ENCODE results near the gene PLEKHG2. TPM values are rescaled to one million over a fixed set of nuclear protein-coding genes. Genes with fewer than 3 reads are reported as not detected.

The PLEKHG2 gene
- total and polyA plus RNA-seq, 2 donors: 28.9 to 30.5 TPM

- Histone ChIP-seq H3K4me1 (ENCODE audit: insufficient read depth) (no peaks in the 10 kb centered on the region), H3K4me3 (ENCODE audit: low read depth, low read length) (no peak overlapping the region), H3K36me3 (ENCODE audit: insufficient read depth) (peaks cover 7% of the 10 kb centered on the region), H3K27ac (ENCODE audit: low read depth) (no peak overlapping the region)
- DNase-seq (ENCODE audit: extremely low spot score): no peak
- 94% methylated on average over 17 of the region's 17 CpGs for WGBS
Observed at GRCh38 chr19:39380521-39381502, 31.7 kb upstream of the PLEKHG2 start.

GRCh38 chr19:39381910-39382611 is 30.4 kb upstream of the PLEKHG2 start:
- WGBS: 81% methylated on average over 10 of the region's 10 CpGs
- H3K27ac ChIP-seq (ENCODE audit: low read depth): no peak overlapping the region
- no peaks in the 10 kb centered on the region for H3K4me1 ChIP-seq (ENCODE audit: insufficient read depth)
- no peak for DNase-seq (ENCODE audit: extremely low spot score)
- H3K4me3 ChIP-seq (ENCODE audit: low read depth, low read length): no peak overlapping the region
- peaks cover 7% of the 10 kb centered on the region for H3K36me3 ChIP-seq (ENCODE audit: insufficient read depth)

DNA sequence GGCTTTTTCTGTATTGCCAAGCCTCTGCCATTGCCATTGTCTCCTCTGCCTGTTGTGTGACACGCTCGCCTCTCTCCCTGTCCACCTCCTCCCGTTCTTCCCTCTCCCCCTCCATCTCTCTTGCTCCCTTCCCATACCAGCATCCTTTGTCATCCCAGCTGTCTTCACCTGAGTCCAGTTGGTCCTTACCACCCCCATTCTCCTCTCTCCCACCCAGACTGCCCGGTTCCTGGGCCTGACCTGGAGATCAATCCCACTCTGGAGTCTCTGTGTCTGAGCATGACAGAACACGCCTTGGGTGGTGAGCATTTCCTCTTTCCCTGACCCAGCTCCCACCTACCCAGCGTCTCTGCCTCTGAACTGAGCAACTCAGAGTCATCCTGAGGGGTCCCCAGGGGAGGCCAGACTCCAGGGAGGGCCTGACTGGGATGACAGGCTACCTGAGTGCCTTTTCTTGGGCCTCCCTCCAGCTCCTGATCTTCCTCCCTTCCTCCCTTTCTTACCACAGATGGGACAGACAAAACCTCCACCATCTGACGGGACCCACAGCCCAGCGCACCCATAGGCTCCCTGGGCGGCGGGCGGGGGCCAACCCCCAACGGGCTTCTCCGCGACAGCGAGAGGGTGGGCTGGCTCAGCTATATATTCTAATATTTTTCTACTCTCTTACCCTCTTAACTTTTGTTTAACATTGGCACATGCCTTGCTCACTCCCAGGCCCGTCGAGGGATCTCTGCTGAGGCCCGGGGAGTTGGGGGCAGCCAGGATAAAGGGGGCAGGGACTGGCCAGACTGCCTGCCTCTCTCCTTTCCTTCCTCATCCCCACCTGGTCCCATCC is 29.3 kb upstream of the PLEKHG2 start:
- Histone ChIP-seq H3K36me3 (ENCODE audit: insufficient read depth) (peaks cover 1% of the 10 kb centered on the region), H3K27ac (ENCODE audit: low read depth) (no peak overlapping the region), H3K4me1 (ENCODE audit: insufficient read depth) (no peaks in the 10 kb centered on the region), H3K4me3 (ENCODE audit: low read depth, low read length) (no peak overlapping the region)
- no peak for DNase-seq (ENCODE audit: extremely low spot score)
- WGBS: 87% methylated on average over 18 of the region's 18 CpGs

GRCh38 chr19:39384839-39385568 is 27.5 kb upstream of the PLEKHG2 start:
- no peak overlapping the region for H3K4me3 ChIP-seq (ENCODE audit: low read depth, low read length)
- no peaks in the 10 kb centered on the region for H3K36me3 ChIP-seq (ENCODE audit: insufficient read depth)
- H3K4me1 ChIP-seq (ENCODE audit: insufficient read depth): no peaks in the 10 kb centered on the region
- WGBS: 60% methylated on average over 9 of the region's 9 CpGs
- DNase-seq (ENCODE audit: extremely low spot score): no peak
- H3K27ac ChIP-seq (ENCODE audit: low read depth): no peak overlapping the region

- DNase-seq (ENCODE audit: extremely low spot score): no peak
- Histone ChIP-seq H3K4me3 (ENCODE audit: low read depth, low read length) (no peak overlapping the region), H3K36me3 (ENCODE audit: insufficient read depth) (no peaks in the 10 kb centered on the region), H3K27ac (ENCODE audit: low read depth) (no peak overlapping the region), H3K4me1 (ENCODE audit: insufficient read depth) (no peaks in the 10 kb centered on the region)
- WGBS: 79% methylated on average over 20 of the region's 20 CpGs
Observed at GRCh38 chr19:39385629-39386411, 26.6 kb upstream of the PLEKHG2 start.

DNA sequence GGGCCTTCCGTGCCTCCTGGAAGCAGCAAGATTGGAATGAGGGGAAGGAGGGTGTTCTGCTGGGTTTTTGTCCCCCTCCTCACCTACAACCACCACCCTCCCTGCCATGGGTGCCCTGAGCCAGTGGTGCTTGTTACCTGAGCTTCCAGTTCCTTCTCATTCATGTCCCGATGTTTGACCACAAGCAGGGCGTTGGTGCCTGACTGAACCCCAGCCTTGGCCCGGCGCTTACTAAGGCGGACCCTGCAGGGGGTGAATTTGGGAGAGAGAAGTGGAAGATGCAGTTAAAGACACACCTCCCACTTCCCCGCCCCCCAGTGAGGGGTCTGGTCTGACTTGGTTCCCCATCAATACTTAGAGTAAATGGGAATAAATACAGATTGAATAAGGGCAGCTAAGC is 25.9 kb upstream of the PLEKHG2 start:
- WGBS: 82% methylated on average over 7 of the region's 7 CpGs

DNA sequence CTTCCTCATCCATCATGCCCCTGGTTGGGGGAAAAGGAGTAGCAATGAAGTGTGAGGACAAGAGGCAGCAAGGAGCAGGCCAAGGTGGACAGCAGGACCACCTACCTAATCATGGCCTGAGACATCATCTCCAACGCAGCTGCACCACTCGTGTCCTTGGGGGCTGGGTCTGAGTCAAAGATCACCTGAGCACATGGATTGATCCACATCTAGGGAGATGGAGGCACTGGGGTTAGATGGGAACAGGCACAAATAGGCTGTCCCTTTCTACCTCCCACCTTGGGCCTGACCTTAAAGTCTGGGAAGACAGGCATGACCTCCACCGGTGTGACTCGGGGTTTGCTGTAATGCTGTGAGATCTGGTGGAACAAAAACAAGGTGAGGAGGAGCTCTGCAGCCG is 23.8 kb upstream of the PLEKHG2 start:
- WGBS: 91% methylated on average over 5 of the region's 5 CpGs
- H3K4me3 ChIP-seq (ENCODE audit: low read depth, low read length): no peak overlapping the region
- H3K4me1 ChIP-seq (ENCODE audit: insufficient read depth): no peaks in the 10 kb centered on the region
- H3K27ac ChIP-seq (ENCODE audit: low read depth): no peak overlapping the region
- DNase-seq (ENCODE audit: extremely low spot score): no peak
- H3K36me3 ChIP-seq (ENCODE audit: insufficient read depth): no peaks in the 10 kb centered on the region

More for the DNA sequence above, 25.9 kb upstream of the PLEKHG2 start:
- DNase-seq (ENCODE audit: extremely low spot score): no peak
- Histone ChIP-seq H3K27ac (ENCODE audit: low read depth) (no peak overlapping the region), H3K4me1 (ENCODE audit: insufficient read depth) (no peaks in the 10 kb centered on the region), H3K4me3 (ENCODE audit: low read depth, low read length) (no peak overlapping the region), H3K36me3 (ENCODE audit: insufficient read depth) (no peaks in the 10 kb centered on the region)

- H3K4me1 ChIP-seq (ENCODE audit: insufficient read depth): no peaks in the 10 kb centered on the region
Observed at GRCh38 chr19:39389631-39390414, 22.6 kb upstream of the PLEKHG2 start.

DNA sequence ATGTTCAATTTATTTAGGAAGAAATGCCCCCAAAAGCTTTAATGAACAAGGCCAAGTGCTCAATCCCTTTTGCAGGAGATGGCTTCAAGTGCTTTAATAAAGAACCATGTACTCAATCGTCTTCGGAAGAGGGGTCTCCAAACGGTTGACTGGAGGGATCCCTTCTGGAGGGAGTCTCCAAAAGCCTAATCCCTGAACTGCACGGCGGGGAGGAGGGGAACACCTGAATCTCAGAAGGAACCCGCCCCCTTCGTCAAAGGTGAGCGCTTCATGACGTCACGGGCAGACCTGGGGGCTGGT is 22.1 kb upstream of the PLEKHG2 start:
- WGBS: under 1% methylated on average over 10 of the region's 10 CpGs
- peak; percentile 62 for DNase-seq (ENCODE audit: extremely low spot score)
- Histone ChIP-seq H3K4me1 (ENCODE audit: insufficient read depth) (no peaks in the 10 kb centered on the region), H3K27ac (ENCODE audit: low read depth) (peak overlapping the region; percentile 96), H3K4me3 (ENCODE audit: low read depth, low read length) (peak overlapping the region; percentile 61), H3K36me3 (ENCODE audit: insufficient read depth) (no peaks in the 10 kb centered on the region)

More at GRCh38 chr19:39389631-39390414, 22.6 kb upstream of the PLEKHG2 start:
- Histone ChIP-seq H3K4me3 (ENCODE audit: low read depth, low read length) (peak overlapping the region; percentile 61), H3K27ac (ENCODE audit: low read depth) (peak overlapping the region; percentile 96), H3K36me3 (ENCODE audit: insufficient read depth) (no peaks in the 10 kb centered on the region)
- 68% methylated on average over 13 of the region's 13 CpGs for WGBS
- no peak for DNase-seq (ENCODE audit: extremely low spot score)

DNA sequence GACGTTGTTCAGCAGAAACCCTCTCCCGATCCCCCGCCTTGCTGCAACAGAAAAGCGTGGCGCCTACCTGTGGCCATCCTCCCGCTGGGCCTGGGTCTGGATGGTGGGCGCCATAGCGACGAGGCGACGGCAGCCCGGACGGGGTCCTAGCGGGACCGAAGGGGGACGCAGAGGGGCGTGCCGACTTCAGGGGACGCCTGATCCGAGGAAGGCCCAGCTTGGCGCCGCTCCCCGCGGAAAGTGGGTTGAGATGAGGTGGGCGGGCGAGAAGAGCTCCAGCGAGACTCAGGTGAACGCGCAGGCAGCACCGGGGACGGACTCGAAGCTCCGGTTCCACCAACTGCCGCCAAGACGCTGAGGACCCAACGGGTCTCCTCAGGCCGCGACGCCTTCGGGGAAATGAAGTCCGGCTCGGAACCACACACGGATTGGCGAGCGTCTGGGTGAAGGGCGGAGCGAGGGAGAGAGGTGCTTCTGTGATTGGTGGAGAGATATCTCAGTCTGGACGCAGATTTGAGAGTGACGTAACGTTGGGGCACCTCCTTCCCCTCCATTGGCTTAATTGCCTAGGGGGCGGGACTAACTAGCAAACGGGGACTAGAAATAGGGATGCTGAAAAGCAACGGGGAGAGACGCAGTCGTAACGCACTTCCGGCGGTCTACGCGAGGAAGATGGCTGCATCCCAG is 21.6 kb upstream of the PLEKHG2 start, which contains the start of the genes MED29 and PAF1:
Gene MED29, plus strand, starts transcription at position 628 of the 687 bp plus-strand sequence. Its CDS starts 45 bp downstream, at position 673.
Gene PAF1, minus strand, starts transcription at position 356 of the 687 bp plus-strand sequence. Its CDS starts 242 bp downstream, at position 114.
- peak within 1 kb of the TSS; percentile 96 for H3K27ac ChIP-seq (ENCODE audit: low read depth)
- no peaks in the 10 kb centered on the region for H3K4me1 ChIP-seq (ENCODE audit: insufficient read depth)
- under 1% methylated on average over 60 of the region's 60 CpGs for WGBS
- no peaks in the 10 kb centered on the region for H3K36me3 ChIP-seq (ENCODE audit: insufficient read depth)
- peak; percentile 100 for DNase-seq (ENCODE audit: extremely low spot score)
- H3K4me3 ChIP-seq (ENCODE audit: low read depth, low read length): peak within 1 kb of the TSS; percentile 62

All from urinary bladder (tissue), 4 donors.